Gastroesophageal sphincter (tissue), 3 donors: Measurements from ENCODE around the gene COPZ2.

ENCODE experiments used
- CTCF ChIP-seq, 4 experiments: fragments of 200-600 bp in 2 of 4; fragments of 450-650 bp in 2 of 4; sonication (generic) in 1 of 4; IDR thresholded peaks; one replicate each; pipeline ENCODE4 v1.5.1; 2017 to 2019; ENCODE audit warnings: antibody characterized with exemption in 4 of 4, mild to moderate bottlenecking in 2 of 4, moderate library complexity in 2 of 4
- POLR2AphosphoS5 ChIP-seq: sonication (generic); formaldehyde crosslinking; IDR thresholded peaks from one replicate; pipeline ENCODE4 v1.6.1; 2017; ENCODE audit warnings: antibody characterized with exemption

GRCh38 chr17:48045316-48046001 is 7.9 kb upstream of the COPZ2 start:
- no peak for TF ChIP-seq CTCF (IDR thresholded peaks at IDR 0.05)
- no peak for TF ChIP-seq POLR2AphosphoS5
